Thyroid gland (tissue), 4 donors: ENCODE measurements around the gene LTN1. TPM values are rescaled to one million over a fixed set of nuclear protein-coding genes. Genes with fewer than 3 reads are reported as not detected.
A peak's percentile ranks its signal among the peaks of the same experiment; 100 is the strongest.

Experiments used
- DNase-seq, 2 donors: peaks; one replicate each; pipeline ENCODE4 v3.0.0-alpha.2; 2019
- H3K27ac ChIP-seq, 3 donors: fragments of 200-600 bp; sonication (generic); 1 replicate in 2 of 3; 2 replicates in 1 of 3; pipeline ENCODE4 v1.5.1; 2016 to 2019; ENCODE audit warnings: mild to moderate bottlenecking in 1 of 3, moderate library complexity in 1 of 3
- H3K27me3 ChIP-seq: fragments of 200-600 bp; sonication (generic); one replicate; pipeline ENCODE4 v1.5.1; 2019
- H3K36me3 ChIP-seq, 2 donors: fragments of 200-600 bp; sonication (generic); one replicate each; pipeline ENCODE4 v1.5.1; 2016 to 2019
- H3K4me1 ChIP-seq, 2 donors: fragments of 200-600 bp; sonication (generic); one replicate each; pipeline ENCODE4 v1.5.1; 2017 to 2019
- H3K4me3 ChIP-seq, 3 donors: fragments of 200-600 bp; sonication (generic); replicated peaks in 1 of 3; 1 replicate in 2 of 3; 2 replicates in 1 of 3; pipeline ENCODE4 v1.5.1; 2016; ENCODE audit warnings: mild to moderate bottlenecking in 1 of 3
- H3K9me3 ChIP-seq: fragments of 200-600 bp; sonication (generic); one replicate; pipeline ENCODE4 v1.5.1; 2017
- POLR2A ChIP-seq, 2 donors: fragments of 450-650 bp; IDR thresholded peaks; one replicate each; pipeline ENCODE4 v1.6.1; 2017; ENCODE audit warnings: antibody characterized with exemption in 2 of 2, mild to moderate bottlenecking in 2 of 2, moderate library complexity in 1 of 2
- WGBS, 2 donors: methylation state at CpG; one replicate each; pipeline ENCODE4 v1.1.5; 2017; 5-methylcytosine and 5-hydroxymethylcytosine counted together
- intact Hi-C: fragments of 100-400 bp; cut with DNase I; formaldehyde crosslinking; loops from one replicate; pipeline ENCODE4 v1.15.1; 2023
- total RNA-seq, 4 donors: library from RNA; depleted of rRNA; stranded (reverse); fragments of >200 nt; gene quantifications; one replicate each; pipeline ENCODE4 v1.2.3, GENCODE V29; 2016
- TF ChIP-seq, protein P1 (sequence below), 6 experiments: fragments of 200-600 bp in 3 of 6; fragments of 450-650 bp in 3 of 6; sonication (generic) in 3 of 6; IDR thresholded peaks; one replicate each; pipeline ENCODE4 v1.5.1; 2016 to 2019; ENCODE audit warnings: antibody characterized with exemption in 6 of 6, mild to moderate bottlenecking in 2 of 6, inconsistent platforms in 1 of 6, moderate library complexity in 1 of 6

Gene LTN1
- total RNA-seq, 4 donors from 2014 or later, result 25.5 to 45.3 (median 28.8) TPM

- intact Hi-C loops, result no loop called here
- Histone ChIP-seq H3K4me1 (peaks cover 0 to 9% of the 10 kb centered on the region in 2 donors), H3K9me3 (no peaks in the 10 kb centered on the region), H3K27ac (no peak overlapping the region), H3K4me3 (no peak overlapping the region), H3K27me3 (no peaks in the 10 kb centered on the region), H3K36me3 (no peaks in the 10 kb centered on the region)
- whole genome bisulfite sequencing, 2 donors, result 92 to 94% methylated on average over 5 of the region's 5 CpGs
- DNase-seq, result no peak
- no peak for TF ChIP-seq POLR2A (IDR thresholded peaks at IDR 0.05)
- TF ChIP-seq, protein P1, sequence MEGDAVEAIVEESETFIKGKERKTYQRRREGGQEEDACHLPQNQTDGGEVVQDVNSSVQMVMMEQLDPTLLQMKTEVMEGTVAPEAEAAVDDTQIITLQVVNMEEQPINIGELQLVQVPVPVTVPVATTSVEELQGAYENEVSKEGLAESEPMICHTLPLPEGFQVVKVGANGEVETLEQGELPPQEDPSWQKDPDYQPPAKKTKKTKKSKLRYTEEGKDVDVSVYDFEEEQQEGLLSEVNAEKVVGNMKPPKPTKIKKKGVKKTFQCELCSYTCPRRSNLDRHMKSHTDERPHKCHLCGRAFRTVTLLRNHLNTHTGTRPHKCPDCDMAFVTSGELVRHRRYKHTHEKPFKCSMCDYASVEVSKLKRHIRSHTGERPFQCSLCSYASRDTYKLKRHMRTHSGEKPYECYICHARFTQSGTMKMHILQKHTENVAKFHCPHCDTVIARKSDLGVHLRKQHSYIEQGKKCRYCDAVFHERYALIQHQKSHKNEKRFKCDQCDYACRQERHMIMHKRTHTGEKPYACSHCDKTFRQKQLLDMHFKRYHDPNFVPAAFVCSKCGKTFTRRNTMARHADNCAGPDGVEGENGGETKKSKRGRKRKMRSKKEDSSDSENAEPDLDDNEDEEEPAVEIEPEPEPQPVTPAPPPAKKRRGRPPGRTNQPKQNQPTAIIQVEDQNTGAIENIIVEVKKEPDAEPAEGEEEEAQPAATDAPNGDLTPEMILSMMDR (IDR thresholded peaks at IDR 0.05), result no peak
These were observed 92.9 kb downstream of the LTN1 start for GRCh38 chr21:28899744-28900143.

GRCh38 chr21:28899220-28899619 is 93.5 kb downstream of the LTN1 start:
- Histone ChIP-seq H3K9me3 (no peaks in the 10 kb centered on the region), H3K4me3 (no peak overlapping the region), H3K27me3 (no peaks in the 10 kb centered on the region), H3K27ac (peak overlapping the region in 1 of 3 donors; percentile 48), H3K36me3 (no peaks in the 10 kb centered on the region), H3K4me1 (peaks cover 0 to 9% of the 10 kb centered on the region in 2 donors)
- intact Hi-C loops, result no loop called here
- TF ChIP-seq, protein P1 (IDR thresholded peaks at IDR 0.05), result no peak
- TF ChIP-seq POLR2A (IDR thresholded peaks at IDR 0.05), result no peak
- no peak for DNase-seq
- 44 to 51% methylated on average over 3 of the region's 3 CpGs for WGBS, 2 donors

GRCh38 chr21:28893687-28894086 is 99.0 kb downstream of the LTN1 start:
- no peaks in the 10 kb centered on the region for H3K27me3 ChIP-seq
- intact Hi-C loops, result no loop called here
- H3K36me3 ChIP-seq, result no peaks in the 10 kb centered on the region
- 83 to 89% methylated on average over 3 of the region's 3 CpGs for WGBS, 2 donors
- DNase-seq, result no peak
- peaks cover 0 to 4% of the 10 kb centered on the region in 2 donors for H3K4me1 ChIP-seq
- TF ChIP-seq, protein P1 (IDR thresholded peaks at IDR 0.05), result no peak
- TF ChIP-seq POLR2A (IDR thresholded peaks at IDR 0.05), result no peak
- H3K9me3 ChIP-seq, result no peaks in the 10 kb centered on the region
- no peak overlapping the region for H3K4me3 ChIP-seq
- no peak overlapping the region for H3K27ac ChIP-seq

DNA sequence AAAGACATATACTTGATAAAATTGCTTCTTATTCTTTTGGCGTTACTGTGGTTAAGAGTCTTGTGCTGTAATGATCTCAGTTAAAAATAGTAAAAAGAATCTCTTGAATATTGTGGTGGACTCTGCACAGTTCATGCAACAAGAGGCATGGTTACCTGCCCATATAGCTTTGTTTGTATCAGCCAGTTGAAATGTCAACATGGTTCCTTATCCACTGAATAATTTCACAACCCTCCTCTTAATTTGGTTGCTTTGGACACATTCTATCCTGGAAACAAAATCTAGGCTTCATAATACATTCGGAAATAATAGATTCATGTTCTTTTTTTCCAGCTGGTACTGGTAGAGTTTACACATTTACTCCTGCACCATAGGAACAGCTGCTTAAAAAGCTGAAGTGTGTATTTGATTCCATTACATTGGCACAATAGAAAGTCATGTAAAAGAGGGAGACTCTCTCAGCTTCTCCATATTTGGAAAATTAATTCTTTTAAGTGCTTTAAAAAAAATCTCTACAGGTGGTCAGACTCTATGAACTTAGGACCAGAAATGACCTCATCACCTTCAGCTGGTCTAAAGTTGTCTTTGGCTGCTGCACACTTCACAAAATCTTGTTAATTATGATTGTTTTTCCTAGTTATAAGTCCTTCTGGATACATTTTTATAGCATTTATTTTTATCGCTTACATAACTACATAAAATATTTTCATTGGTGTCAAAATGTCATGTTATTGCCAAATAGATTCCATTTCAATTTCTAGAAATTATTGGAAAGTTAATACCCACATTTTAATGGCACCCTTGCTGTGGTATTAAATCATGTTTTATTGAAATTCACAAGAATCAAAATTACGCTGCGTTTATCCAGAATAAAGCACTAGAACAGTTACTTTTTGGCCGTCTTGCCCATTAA is 100.2 kb downstream of the LTN1 start:
- WGBS, 2 donors, result 73 to 85% methylated on average over 6 of the region's 6 CpGs
- H3K4me1 ChIP-seq, result no peaks in the 10 kb centered on the region
- H3K27me3 ChIP-seq, result no peaks in the 10 kb centered on the region
- no peak overlapping the region for H3K4me3 ChIP-seq
- no peak for DNase-seq
- TF ChIP-seq POLR2A (IDR thresholded peaks at IDR 0.05), result no peak
- TF ChIP-seq, protein P1 (IDR thresholded peaks at IDR 0.05), result no peak
- no peaks in the 10 kb centered on the region for H3K9me3 ChIP-seq
- intact Hi-C loops, result no loop called here
- no peak overlapping the region for H3K27ac ChIP-seq
- no peaks in the 10 kb centered on the region for H3K36me3 ChIP-seq

DNA sequence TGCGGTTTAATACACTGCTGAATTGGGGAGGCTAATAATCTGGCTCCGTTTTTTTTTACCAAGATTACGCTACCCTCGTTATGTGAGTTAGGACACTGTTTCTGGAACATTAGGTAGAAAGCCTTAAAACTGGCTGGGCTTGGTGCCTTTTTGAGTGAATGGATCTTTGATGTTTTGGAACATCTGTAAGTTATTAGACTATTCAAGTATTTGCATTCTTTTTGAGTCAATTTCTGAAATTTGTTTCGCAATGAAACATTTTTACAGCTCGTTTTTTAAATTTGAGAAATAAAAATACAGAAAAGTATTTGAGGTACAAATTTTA is 106.9 kb downstream of the LTN1 start:
- H3K9me3 ChIP-seq, result no peaks in the 10 kb centered on the region
- H3K4me3 ChIP-seq, result no peak overlapping the region
- peaks cover 0 to 11% of the 10 kb centered on the region in 2 donors for H3K36me3 ChIP-seq
- H3K27ac ChIP-seq, result peak overlapping the region in 1 of 3 donors; percentile 97
- intact Hi-C loops, result no loop called here
- TF ChIP-seq, protein P1 (IDR thresholded peaks at IDR 0.05), result no peak
- no peak for TF ChIP-seq POLR2A (IDR thresholded peaks at IDR 0.05)
- 85 to 90% methylated on average over 6 of the region's 6 CpGs for WGBS, 2 donors
- H3K4me1 ChIP-seq, result peaks cover 3 to 10% of the 10 kb centered on the region in 2 donors
- no peak for DNase-seq
- H3K27me3 ChIP-seq, result no peaks in the 10 kb centered on the region
